HG03469 (cell line): Measurements from ENCODE around the gene ACSF3.
"Not testable (repeated sequence)": the region's sequence is repeated elsewhere in the genome, so short reads cannot be mapped to it uniquely, and the experiment has no call there.

Experiments used
- ATAC-seq: cut with Tn5 transposase; IDR thresholded peaks from one replicate; pipeline ENCODE4 v1.9.1; 2021; ENCODE audit warnings: mild to moderate bottlenecking, moderate library complexity, moderate number of reproducible peaks; ENCODE audit not compliant: unreplicated experiment

ACSF3 gene

GRCh38 chr16:89187032-89187769 is 93.5 kb downstream of the ACSF3 start:
- ATAC-seq = no peak

- no peak for ATAC-seq
Observed at GRCh38 chr16:89187770-89188392, 94.2 kb downstream of the ACSF3 start.

GRCh38 chr16:89188471-89189357 is 95.1 kb downstream of the ACSF3 start:
- ATAC-seq = not testable (repeated sequence)

- ATAC-seq = no peak
Observed at GRCh38 chr16:89189358-89190025, 95.8 kb downstream of the ACSF3 start.

- ATAC-seq = no peak
Observed at GRCh38 chr16:89190150-89190958, 96.7 kb downstream of the ACSF3 start.

- no peak for ATAC-seq
Observed at GRCh38 chr16:89191033-89191900, 97.6 kb downstream of the ACSF3 start.

- no peak for ATAC-seq
Observed at GRCh38 chr16:89191901-89192185, 98.2 kb downstream of the ACSF3 start.

GRCh38 chr16:89192186-89192955 is 98.7 kb downstream of the ACSF3 start:
- not testable (repeated sequence) for ATAC-seq

- ATAC-seq = no peak
Observed at GRCh38 chr16:89192956-89193575, 99.4 kb downstream of the ACSF3 start.

- ATAC-seq = no peak
Observed at GRCh38 chr16:89193576-89194293, 100.1 kb downstream of the ACSF3 start.

- no peak for ATAC-seq
Observed at GRCh38 chr16:89194340-89195311, 101.0 kb downstream of the ACSF3 start.

GRCh38 chr16:89195521-89196171 is 102.0 kb downstream of the ACSF3 start:
- no peak for ATAC-seq

GRCh38 chr16:89197033-89197632 is 103.5 kb downstream of the ACSF3 start:
- no peak for ATAC-seq

GRCh38 chr16:89197633-89198416 is 104.2 kb downstream of the ACSF3 start:
- no peak for ATAC-seq
